ENCODE results near the gene PHLPP1.

Gene PHLPP1

GRCh38 chr18:62814132-62814759, 98.9 kb downstream of the PHLPP1 start:
- TF ChIP-seq CTCF (IDR thresholded peaks at IDR 0.05; ENCODE audit: insufficient read depth, low read depth, low read length, missing control alignments): no peak
- no peak for DNase-seq (ENCODE audit: low read depth)
- H3K4me3 ChIP-seq (ENCODE audit: low read length): no peak overlapping the region

- no peak overlapping the region for H3K4me3 ChIP-seq (ENCODE audit: low read length)
- no peak for DNase-seq (ENCODE audit: low read depth)
- no peak for TF ChIP-seq CTCF (IDR thresholded peaks at IDR 0.05; ENCODE audit: insufficient read depth, low read depth, low read length, missing control alignments)
Observed at GRCh38 chr18:62825382-62825781, 110.0 kb downstream of the PHLPP1 start.

DNA sequence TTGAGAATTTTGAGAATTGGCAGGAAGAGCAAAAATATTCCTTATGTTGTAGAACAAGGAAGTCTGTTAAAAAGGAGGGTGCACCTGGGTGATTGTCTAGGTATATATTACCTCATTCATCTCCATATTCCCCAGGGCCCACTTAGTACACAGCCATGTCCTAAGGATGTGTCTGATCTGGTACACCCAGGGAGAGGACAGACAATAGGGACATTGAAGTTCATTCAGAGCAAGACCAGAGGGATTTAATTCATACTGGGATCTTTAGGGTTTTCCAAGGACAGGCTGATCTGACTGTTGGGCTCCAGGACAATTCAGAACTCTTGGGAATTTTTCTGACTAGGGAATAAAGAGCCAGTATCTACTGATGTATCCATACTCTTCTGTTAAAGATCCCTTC, 112.1 kb downstream of the PHLPP1 start:
- DNase-seq (ENCODE audit: low read depth): no peak
- no peak for TF ChIP-seq CTCF (IDR thresholded peaks at IDR 0.05; ENCODE audit: insufficient read depth, low read depth, low read length, missing control alignments)
- H3K4me3 ChIP-seq (ENCODE audit: low read length): no peak overlapping the region

- H3K4me3 ChIP-seq (ENCODE audit: low read length): no peak overlapping the region
- TF ChIP-seq CTCF (IDR thresholded peaks at IDR 0.05; ENCODE audit: insufficient read depth, low read depth, low read length, missing control alignments): no peak
- DNase-seq (ENCODE audit: low read depth): no peak
Observed at GRCh38 chr18:62828091-62828640, 112.8 kb downstream of the PHLPP1 start.

DNA sequence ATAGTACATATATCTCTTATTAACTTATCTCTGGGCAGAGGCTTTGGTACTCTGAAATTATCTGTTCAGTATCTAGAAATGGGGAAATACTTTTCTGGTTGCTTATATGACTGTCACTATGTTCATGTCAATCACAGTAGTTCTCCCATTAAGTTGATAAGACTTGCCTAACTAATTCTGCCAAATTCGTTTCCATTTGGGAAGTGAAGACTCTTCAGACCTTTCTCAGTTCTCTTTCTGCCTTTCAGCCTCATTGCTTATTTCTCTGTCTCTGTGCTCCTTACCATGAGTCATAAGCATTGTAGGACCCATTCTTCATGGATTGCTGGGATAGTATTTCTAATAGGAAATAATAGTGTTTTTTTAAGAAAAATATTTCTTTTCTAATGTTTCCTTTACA, 113.5 kb downstream of the PHLPP1 start:
- no peak for TF ChIP-seq CTCF (IDR thresholded peaks at IDR 0.05; ENCODE audit: insufficient read depth, low read depth, low read length, missing control alignments)
- DNase-seq (ENCODE audit: low read depth): no peak

DNA sequence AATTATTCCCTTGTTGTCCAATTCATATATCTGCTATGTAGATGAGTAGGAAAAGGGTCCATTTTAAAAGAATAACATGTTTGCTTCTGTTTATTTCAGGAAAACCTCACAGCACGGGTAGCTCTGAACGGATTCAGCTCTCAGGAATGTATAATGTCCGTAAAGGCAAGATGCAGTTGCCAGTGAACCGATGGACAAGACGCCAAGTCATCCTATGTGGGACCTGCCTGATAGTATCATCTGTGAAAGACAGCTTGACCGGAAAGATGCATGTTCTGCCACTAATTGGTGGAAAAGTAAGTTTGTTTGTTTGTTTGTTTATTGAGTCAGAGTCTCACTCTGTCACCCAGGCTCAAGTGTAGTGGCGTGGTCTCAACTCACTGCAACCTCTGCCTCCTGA, 114.6 kb downstream of the PHLPP1 start:
- no peak for TF ChIP-seq CTCF (IDR thresholded peaks at IDR 0.05; ENCODE audit: insufficient read depth, low read depth, low read length, missing control alignments)
- DNase-seq (ENCODE audit: low read depth): no peak
- H3K4me3 ChIP-seq (ENCODE audit: low read length): no peak overlapping the region

More for the DNA sequence above, 113.5 kb downstream of the PHLPP1 start:
- no peak overlapping the region for H3K4me3 ChIP-seq (ENCODE audit: low read length)

DNA sequence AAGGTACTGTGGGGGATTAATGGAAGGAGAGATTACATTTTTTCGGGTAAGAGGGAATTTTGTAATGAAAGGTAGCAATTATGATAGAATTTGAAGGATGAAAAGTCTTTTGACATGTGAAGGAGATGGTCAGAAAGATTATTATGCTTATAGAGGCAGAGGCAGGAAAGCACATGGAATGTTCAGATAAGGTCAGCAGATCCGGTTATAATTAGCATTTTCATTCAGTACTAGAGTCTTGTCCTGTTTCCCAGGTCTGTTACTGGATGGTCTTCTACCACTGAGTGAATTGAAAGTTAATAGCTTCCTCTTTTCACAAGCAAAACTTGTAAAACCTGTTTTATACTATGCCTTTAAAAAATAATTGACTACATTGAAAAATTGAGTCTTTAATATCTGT, 116.9 kb downstream of the PHLPP1 start:
- no peak for TF ChIP-seq CTCF (IDR thresholded peaks at IDR 0.05; ENCODE audit: insufficient read depth, low read depth, low read length, missing control alignments)
- DNase-seq (ENCODE audit: low read depth): no peak
- H3K4me3 ChIP-seq (ENCODE audit: low read length): no peak overlapping the region
